Activated naive CD4-positive, alpha-beta T cell treated with anti-CD3 and anti-CD28 coated beads, Interleukin-2, amount 50 U/mL, for 24 hours (primary cell): ENCODE data around the gene SNX10.

Source experiments
- H3K27ac Mint-ChIP-seq: one replicate; pipeline ENCODE4 v1.8.0; 2021; ENCODE audit warnings: mild to moderate bottlenecking, mixed read lengths
- H3K27me3 Mint-ChIP-seq: one replicate; pipeline ENCODE4 v1.8.0; 2021; ENCODE audit warnings: mixed read lengths
- H3K36me3 Mint-ChIP-seq: one replicate; pipeline ENCODE4 v1.8.0; 2021; ENCODE audit warnings: mixed read lengths
- H3K4me1 Mint-ChIP-seq: one replicate; pipeline ENCODE4 v1.8.0; 2021; ENCODE audit warnings: mixed read lengths
- H3K4me3 Mint-ChIP-seq: one replicate; pipeline ENCODE4 v1.8.0; 2021; ENCODE audit warnings: mild to moderate bottlenecking, mixed read lengths
- H3K9me3 Mint-ChIP-seq: one replicate; pipeline ENCODE4 v1.8.0; 2021; ENCODE audit warnings: mixed read lengths

Gene SNX10

GRCh38 chr7:26368542-26368941 lies 76.9 kb downstream of the SNX10 start:
- H3K4me1 Mint-ChIP-seq: peaks cover 8% of the 10 kb centered on the region
- H3K4me3 Mint-ChIP-seq: no peak overlapping the region
- H3K27ac Mint-ChIP-seq: no peak overlapping the region
- peaks cover 8% of the 10 kb centered on the region for H3K36me3 Mint-ChIP-seq
- H3K9me3 Mint-ChIP-seq: no peaks in the 10 kb centered on the region
- peaks cover 8% of the 10 kb centered on the region for H3K27me3 Mint-ChIP-seq

- H3K9me3 Mint-ChIP-seq: no peaks in the 10 kb centered on the region
- H3K36me3 Mint-ChIP-seq: peaks cover 8% of the 10 kb centered on the region
Observed at GRCh38 chr7:26369593-26369992, 77.9 kb downstream of the SNX10 start.

GRCh38 chr7:26370011-26370410 lies 78.3 kb downstream of the SNX10 start:
- peaks cover 8% of the 10 kb centered on the region for H3K36me3 Mint-ChIP-seq
- H3K4me3 Mint-ChIP-seq: no peak overlapping the region

More at GRCh38 chr7:26369593-26369992, 77.9 kb downstream of the SNX10 start:
- H3K4me1 Mint-ChIP-seq: peaks cover 8% of the 10 kb centered on the region
- H3K27ac Mint-ChIP-seq: no peak overlapping the region
- H3K27me3 Mint-ChIP-seq: peaks cover 15% of the 10 kb centered on the region
- no peak overlapping the region for H3K4me3 Mint-ChIP-seq

GRCh38 chr7:26372249-26372648 lies 80.6 kb downstream of the SNX10 start:
- Mint-ChIP-seq H3K27me3 (peaks cover 16% of the 10 kb centered on the region), H3K9me3 (no peaks in the 10 kb centered on the region), H3K4me3 (no peak overlapping the region), H3K27ac (no peak overlapping the region), H3K4me1 (peaks cover 4% of the 10 kb centered on the region), H3K36me3 (peaks cover 8% of the 10 kb centered on the region)

More at GRCh38 chr7:26370011-26370410, 78.3 kb downstream of the SNX10 start:
- Mint-ChIP-seq H3K27ac (no peak overlapping the region), H3K9me3 (no peaks in the 10 kb centered on the region), H3K4me1 (peaks cover 6% of the 10 kb centered on the region), H3K27me3 (peaks cover 15% of the 10 kb centered on the region)

- H3K36me3 Mint-ChIP-seq: peaks cover 8% of the 10 kb centered on the region
- H3K27ac Mint-ChIP-seq: no peak overlapping the region
- no peaks in the 10 kb centered on the region for H3K9me3 Mint-ChIP-seq
- H3K27me3 Mint-ChIP-seq: peaks cover 17% of the 10 kb centered on the region
- no peak overlapping the region for H3K4me3 Mint-ChIP-seq
- peaks cover 4% of the 10 kb centered on the region for H3K4me1 Mint-ChIP-seq
Observed at GRCh38 chr7:26372704-26373103, 81.0 kb downstream of the SNX10 start.

- Mint-ChIP-seq H3K27ac (no peak overlapping the region), H3K4me3 (no peak overlapping the region), H3K36me3 (peaks cover 8% of the 10 kb centered on the region), H3K4me1 (peaks cover 4% of the 10 kb centered on the region), H3K27me3 (peaks cover 30% of the 10 kb centered on the region), H3K9me3 (no peaks in the 10 kb centered on the region)
Observed at GRCh38 chr7:26374647-26375373, 83.1 kb downstream of the SNX10 start.

GRCh38 chr7:26375726-26376174 lies 84.1 kb downstream of the SNX10 start:
- H3K27me3 Mint-ChIP-seq: peaks cover 30% of the 10 kb centered on the region
- no peaks in the 10 kb centered on the region for H3K9me3 Mint-ChIP-seq
- H3K4me3 Mint-ChIP-seq: peak overlapping the region; percentile 51
- H3K36me3 Mint-ChIP-seq: peaks cover 8% of the 10 kb centered on the region
- H3K4me1 Mint-ChIP-seq: no peaks in the 10 kb centered on the region
- no peak overlapping the region for H3K27ac Mint-ChIP-seq

GRCh38 chr7:26376175-26376917 lies 84.7 kb downstream of the SNX10 start:
- H3K9me3 Mint-ChIP-seq: no peaks in the 10 kb centered on the region
- H3K27ac Mint-ChIP-seq: peak overlapping the region; percentile 82
- peaks cover 32% of the 10 kb centered on the region for H3K27me3 Mint-ChIP-seq
- no peaks in the 10 kb centered on the region for H3K4me1 Mint-ChIP-seq
- peak overlapping the region; percentile 80 for H3K4me3 Mint-ChIP-seq
- H3K36me3 Mint-ChIP-seq: peaks cover 8% of the 10 kb centered on the region

GRCh38 chr7:26378016-26378415 lies 86.4 kb downstream of the SNX10 start:
- Mint-ChIP-seq H3K4me3 (no peak overlapping the region), H3K9me3 (no peaks in the 10 kb centered on the region), H3K27ac (no peak overlapping the region), H3K27me3 (peaks cover 32% of the 10 kb centered on the region), H3K36me3 (no peaks in the 10 kb centered on the region), H3K4me1 (no peaks in the 10 kb centered on the region)

- no peaks in the 10 kb centered on the region for H3K4me1 Mint-ChIP-seq
- peaks cover 27% of the 10 kb centered on the region for H3K27me3 Mint-ChIP-seq
- H3K36me3 Mint-ChIP-seq: no peaks in the 10 kb centered on the region
- H3K9me3 Mint-ChIP-seq: no peaks in the 10 kb centered on the region
- no peak overlapping the region for H3K27ac Mint-ChIP-seq
- no peak overlapping the region for H3K4me3 Mint-ChIP-seq
Observed at GRCh38 chr7:26379711-26380110, 88.0 kb downstream of the SNX10 start.

GRCh38 chr7:26381476-26382353 lies 90.1 kb downstream of the SNX10 start:
- Mint-ChIP-seq H3K27ac (no peak overlapping the region), H3K4me1 (no peaks in the 10 kb centered on the region), H3K4me3 (no peak overlapping the region)

GRCh38 chr7:26385240-26385639 lies 93.6 kb downstream of the SNX10 start:
- H3K4me1 Mint-ChIP-seq: no peaks in the 10 kb centered on the region
- no peaks in the 10 kb centered on the region for H3K36me3 Mint-ChIP-seq
- H3K4me3 Mint-ChIP-seq: no peak overlapping the region
- H3K9me3 Mint-ChIP-seq: no peaks in the 10 kb centered on the region
- H3K27ac Mint-ChIP-seq: no peak overlapping the region
- H3K27me3 Mint-ChIP-seq: peaks cover 40% of the 10 kb centered on the region

More at GRCh38 chr7:26381476-26382353, 90.1 kb downstream of the SNX10 start:
- H3K36me3 Mint-ChIP-seq: no peaks in the 10 kb centered on the region
- no peaks in the 10 kb centered on the region for H3K9me3 Mint-ChIP-seq
- H3K27me3 Mint-ChIP-seq: peaks cover 38% of the 10 kb centered on the region

- Mint-ChIP-seq H3K9me3 (no peaks in the 10 kb centered on the region), H3K4me1 (no peaks in the 10 kb centered on the region), H3K4me3 (no peak overlapping the region), H3K27ac (no peak overlapping the region), H3K27me3 (peaks cover 39% of the 10 kb centered on the region), H3K36me3 (no peaks in the 10 kb centered on the region)
Observed at GRCh38 chr7:26387731-26388130, 96.1 kb downstream of the SNX10 start.

- no peaks in the 10 kb centered on the region for H3K4me1 Mint-ChIP-seq
- no peaks in the 10 kb centered on the region for H3K9me3 Mint-ChIP-seq
- no peak overlapping the region for H3K27ac Mint-ChIP-seq
- no peaks in the 10 kb centered on the region for H3K36me3 Mint-ChIP-seq
- no peak overlapping the region for H3K4me3 Mint-ChIP-seq
- H3K27me3 Mint-ChIP-seq: peaks cover 41% of the 10 kb centered on the region
Observed at GRCh38 chr7:26388256-26388655, 96.6 kb downstream of the SNX10 start.

GRCh38 chr7:26390016-26390415 lies 98.4 kb downstream of the SNX10 start:
- no peak overlapping the region for H3K4me3 Mint-ChIP-seq
- no peaks in the 10 kb centered on the region for H3K4me1 Mint-ChIP-seq
- no peaks in the 10 kb centered on the region for H3K36me3 Mint-ChIP-seq
- H3K27me3 Mint-ChIP-seq: peaks cover 40% of the 10 kb centered on the region
- no peak overlapping the region for H3K27ac Mint-ChIP-seq
- H3K9me3 Mint-ChIP-seq: no peaks in the 10 kb centered on the region
